GM21367 (cell line): Measurements from ENCODE around the gene PDCD11.
A peak's percentile ranks its signal among the peaks of the same experiment; 100 is the strongest.
"Not testable (repeated sequence)": the region's sequence is repeated elsewhere in the genome, so short reads cannot be mapped to it uniquely, and the experiment has no call there.

Experiments
- ATAC-seq: cut with Tn5 transposase; IDR thresholded peaks from one replicate; pipeline ENCODE4 v1.9.1; 2021; ENCODE audit not compliant: unreplicated experiment

The PDCD11 gene

DNA sequence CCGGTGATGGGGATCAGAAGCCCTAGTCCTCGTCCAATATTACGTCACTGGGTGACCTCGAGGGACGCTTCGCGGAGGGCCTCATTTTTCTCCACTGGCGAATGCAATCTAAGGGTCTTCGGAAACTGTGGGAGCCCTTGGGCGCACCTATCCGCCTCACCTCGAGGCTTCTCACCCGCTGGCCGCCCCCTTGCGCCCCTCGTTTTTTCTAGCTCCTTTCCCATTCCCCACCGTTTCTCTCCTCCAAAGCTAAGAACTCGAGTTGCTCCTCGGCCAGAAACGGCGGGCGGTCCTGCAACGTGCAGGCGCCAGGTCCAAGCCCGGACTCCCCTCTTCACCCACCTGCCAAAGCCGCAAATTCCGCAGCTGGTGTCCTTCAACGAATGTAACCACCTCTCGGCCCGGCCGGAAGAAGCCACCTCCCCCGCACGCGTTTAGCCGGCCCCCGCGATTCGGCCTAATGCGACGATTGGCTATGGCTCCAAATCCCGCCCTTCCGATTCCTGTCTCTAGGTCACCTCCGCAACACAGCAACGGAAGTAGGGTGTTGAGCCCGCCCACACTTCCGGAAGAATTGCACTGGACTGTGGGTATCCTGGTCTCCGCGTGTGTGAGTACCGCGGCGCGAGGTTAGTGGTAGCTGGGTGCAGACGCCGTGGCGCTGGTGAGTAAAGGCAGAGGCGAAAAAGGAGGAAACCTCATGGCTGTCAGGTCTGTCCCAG, at the start of gene PDCD11, which contains the start of gene ATP5MK:
Gene PDCD11 (plus strand): TSS at position 560 of the 722 bp plus-strand sequence. CDS start 1,801 bp downstream, outside the sequence.
Gene ATP5MK (minus strand): TSS at position 409 of the 722 bp plus-strand sequence. CDS start 4,018 bp downstream, outside the sequence.
- peak; percentile 99 for ATAC-seq

DNA sequence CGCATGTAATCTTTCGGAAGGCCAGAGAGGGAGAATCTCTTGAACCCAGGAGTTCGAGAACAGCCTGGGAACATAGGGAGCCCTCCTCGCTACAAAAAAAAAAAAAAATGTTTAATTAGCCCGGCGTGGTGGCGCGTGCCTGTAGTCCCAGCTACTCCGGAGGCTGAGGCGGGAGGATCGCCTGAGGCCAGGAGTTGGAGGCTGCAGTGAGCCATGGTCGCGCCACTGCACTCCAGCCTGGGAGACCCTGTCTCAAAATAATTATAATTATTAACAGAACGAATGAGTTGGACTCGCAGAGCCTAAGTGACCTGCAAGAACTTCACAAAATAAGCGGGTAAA, 46.3 kb upstream of the PDCD11 start:
- ATAC-seq: no peak

- ATAC-seq: no peak
Observed at GRCh38 chr10:103350517-103351260, 45.7 kb upstream of the PDCD11 start, which contains the start of gene PCGF6. Gene PCGF6, minus strand, starts transcription at chr10:103351140. Its CDS starts 74 bp downstream, at chr10:103351066.

- no peak for ATAC-seq
Observed at GRCh38 chr10:103353281-103353680, 43.1 kb upstream of the PDCD11 start.

GRCh38 chr10:103354567-103354966, 41.9 kb upstream of the PDCD11 start:
- ATAC-seq: not testable (repeated sequence)

- no peak for ATAC-seq
Observed at GRCh38 chr10:103355906-103356599, 40.4 kb upstream of the PDCD11 start.

GRCh38 chr10:103359493-103359892, 36.9 kb upstream of the PDCD11 start:
- ATAC-seq: not testable (repeated sequence)

GRCh38 chr10:103360791-103361190, 35.6 kb upstream of the PDCD11 start:
- not testable (repeated sequence) for ATAC-seq

- ATAC-seq: no peak
Observed at GRCh38 chr10:103367379-103367781, 29.0 kb upstream of the PDCD11 start.

- peak; percentile 41 for ATAC-seq
Observed at GRCh38 chr10:103367782-103368518, 28.5 kb upstream of the PDCD11 start, which contains the start of gene TAF5. Gene TAF5, plus strand, starts transcription at chr10:103367976. Its CDS starts 14 bp downstream, at chr10:103367990.

DNA sequence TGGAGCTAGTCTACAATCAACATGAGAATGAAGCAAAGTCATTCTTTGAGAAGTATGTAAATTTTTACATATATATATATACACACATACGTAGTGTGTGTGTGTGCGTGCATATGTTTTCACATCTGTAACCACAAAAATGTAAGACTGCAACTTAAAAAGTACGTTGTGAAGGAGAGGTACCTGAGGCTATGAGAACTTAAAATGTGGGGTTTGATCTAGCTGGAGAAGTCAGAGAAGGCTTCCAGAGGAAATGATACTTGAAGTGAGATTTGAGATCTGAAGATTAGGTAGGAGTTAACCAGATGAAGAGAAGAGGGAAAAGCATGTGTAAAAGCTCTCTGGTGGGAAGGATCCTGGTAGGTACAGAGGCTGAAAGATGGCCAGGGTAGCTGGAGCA, 22.9 kb upstream of the PDCD11 start:
- ATAC-seq: no peak

GRCh38 chr10:103374263-103374662, 22.2 kb upstream of the PDCD11 start:
- ATAC-seq: no peak

GRCh38 chr10:103382769-103383168, 13.7 kb upstream of the PDCD11 start:
- no peak for ATAC-seq

DNA sequence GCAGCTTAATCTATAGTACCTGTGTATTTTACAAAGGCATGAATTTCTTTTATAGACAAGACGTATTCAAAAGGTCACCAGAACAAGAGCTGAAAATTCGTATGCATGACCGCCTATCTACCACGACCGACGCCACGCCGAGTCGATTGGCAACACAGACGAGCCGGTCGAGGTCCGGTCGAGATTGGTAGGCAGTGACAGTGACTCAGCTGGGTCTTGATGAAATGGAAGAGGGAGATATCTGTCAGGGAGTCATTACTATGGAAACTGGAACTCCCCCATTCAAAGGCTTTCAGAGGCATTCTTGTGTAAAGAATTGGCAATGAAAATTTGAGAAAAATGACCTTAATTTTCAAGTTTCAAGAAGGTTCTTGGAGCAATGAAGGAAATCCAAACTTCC, 2.2 kb upstream of the PDCD11 start:
- ATAC-seq: no peak

DNA sequence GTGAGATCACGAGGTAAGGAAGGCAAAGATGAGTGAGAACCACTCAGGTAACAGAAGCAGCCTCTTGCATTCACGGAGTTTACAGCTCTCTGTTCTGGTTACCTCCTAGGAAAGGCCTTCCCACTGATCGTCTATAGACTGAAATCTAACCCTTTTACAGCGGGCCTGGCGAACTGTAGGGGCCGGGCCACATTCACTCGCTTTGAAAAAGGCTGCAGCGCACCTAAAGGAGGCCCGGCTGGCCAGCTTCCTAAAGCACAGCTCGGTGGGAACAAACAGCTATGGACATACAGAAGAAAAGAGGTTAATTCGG, 716 bp upstream of the PDCD11 start:
- no peak for ATAC-seq

- ATAC-seq: no peak
Observed at GRCh38 chr10:103396789-103397087, 312 bp downstream of the PDCD11 start.

DNA sequence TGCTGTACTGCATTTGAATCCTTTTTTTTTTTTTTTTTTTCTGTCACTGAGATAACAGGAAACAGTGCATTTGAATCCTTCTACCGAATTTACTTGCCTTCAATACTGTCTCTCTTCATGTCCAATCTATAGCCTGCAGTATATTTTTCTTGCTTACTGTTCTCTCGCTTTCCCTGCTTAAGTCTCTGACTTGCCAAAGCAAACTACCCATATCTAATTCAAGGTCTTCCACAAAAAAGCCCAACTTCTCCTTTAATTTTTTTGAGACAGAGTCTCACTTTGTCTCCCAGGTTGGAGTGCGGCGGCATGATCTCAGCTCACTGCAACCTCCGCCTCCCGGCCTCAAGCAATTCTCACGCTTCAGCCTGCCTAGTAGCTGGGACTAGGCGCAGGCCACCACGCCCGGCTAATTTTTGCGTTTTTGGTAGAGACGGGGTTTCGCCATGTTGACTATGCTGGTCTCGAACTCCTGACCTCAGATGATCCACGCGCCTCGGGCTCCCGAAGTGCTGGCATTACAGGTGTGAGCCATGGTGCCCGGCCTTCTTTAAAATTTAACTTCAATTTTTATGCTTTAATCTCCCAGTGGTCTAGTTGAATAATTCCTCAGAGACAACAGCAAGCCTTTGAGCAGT, 882 bp downstream of the PDCD11 start:
- no peak for ATAC-seq

GRCh38 chr10:103413564-103413963, 17.1 kb downstream of the PDCD11 start:
- ATAC-seq: no peak

DNA sequence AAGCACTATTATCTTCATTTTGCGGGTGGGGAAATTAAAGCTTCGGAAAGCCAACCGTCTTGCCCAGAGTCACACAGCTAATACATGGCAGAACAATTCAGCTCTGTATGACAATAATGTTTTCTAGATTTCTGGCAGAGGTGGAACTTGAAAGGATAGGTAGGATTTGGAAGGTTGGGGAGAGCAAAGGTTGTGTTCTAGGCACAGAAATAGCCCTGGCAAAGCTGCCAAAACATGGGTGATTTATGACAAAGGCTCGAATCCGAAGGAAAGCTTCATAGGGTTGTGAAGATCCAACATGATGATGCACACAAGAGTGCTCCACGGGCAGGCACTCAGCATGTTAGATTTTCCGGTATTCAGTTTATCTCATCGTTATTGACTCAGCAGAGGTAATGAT, 19.2 kb downstream of the PDCD11 start:
- no peak for ATAC-seq

GRCh38 chr10:103416436-103417147, 20.2 kb downstream of the PDCD11 start:
- ATAC-seq: no peak
